ENCODE results near the gene FAM53C.
A peak's percentile ranks its signal among the peaks of the same experiment; 100 is the strongest.

FAM53C gene

GRCh38 chr5:138351056-138351455 lies 13.0 kb downstream of the FAM53C start:
- TF ChIP-seq, protein P1, sequence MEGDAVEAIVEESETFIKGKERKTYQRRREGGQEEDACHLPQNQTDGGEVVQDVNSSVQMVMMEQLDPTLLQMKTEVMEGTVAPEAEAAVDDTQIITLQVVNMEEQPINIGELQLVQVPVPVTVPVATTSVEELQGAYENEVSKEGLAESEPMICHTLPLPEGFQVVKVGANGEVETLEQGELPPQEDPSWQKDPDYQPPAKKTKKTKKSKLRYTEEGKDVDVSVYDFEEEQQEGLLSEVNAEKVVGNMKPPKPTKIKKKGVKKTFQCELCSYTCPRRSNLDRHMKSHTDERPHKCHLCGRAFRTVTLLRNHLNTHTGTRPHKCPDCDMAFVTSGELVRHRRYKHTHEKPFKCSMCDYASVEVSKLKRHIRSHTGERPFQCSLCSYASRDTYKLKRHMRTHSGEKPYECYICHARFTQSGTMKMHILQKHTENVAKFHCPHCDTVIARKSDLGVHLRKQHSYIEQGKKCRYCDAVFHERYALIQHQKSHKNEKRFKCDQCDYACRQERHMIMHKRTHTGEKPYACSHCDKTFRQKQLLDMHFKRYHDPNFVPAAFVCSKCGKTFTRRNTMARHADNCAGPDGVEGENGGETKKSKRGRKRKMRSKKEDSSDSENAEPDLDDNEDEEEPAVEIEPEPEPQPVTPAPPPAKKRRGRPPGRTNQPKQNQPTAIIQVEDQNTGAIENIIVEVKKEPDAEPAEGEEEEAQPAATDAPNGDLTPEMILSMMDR (conservative IDR thresholded peaks at IDR 0.05) = no peak
- TF ChIP-seq ZFX (IDR thresholded peaks at IDR 0.05) = no peak
- H3K27ac ChIP-seq = no peak overlapping the region

DNA sequence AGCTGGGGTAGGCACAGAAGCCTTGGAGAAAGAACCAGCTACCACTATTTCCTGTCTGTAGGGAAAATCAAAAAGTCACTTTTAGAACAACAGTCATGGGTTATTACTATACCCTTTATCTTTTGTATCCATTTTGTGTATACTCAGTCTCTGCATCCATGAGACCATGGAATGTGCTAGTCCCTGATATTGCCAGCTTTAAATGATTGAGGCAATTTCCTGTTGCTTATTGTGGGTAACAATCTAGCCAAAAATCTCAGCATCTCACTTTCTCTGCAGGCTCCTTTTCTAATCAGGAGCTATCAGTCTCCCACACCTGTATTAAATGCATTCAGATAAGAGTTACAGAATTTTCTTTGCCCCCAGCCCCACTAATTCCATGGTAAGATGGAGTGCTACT lies 13.5 kb downstream of the FAM53C start:
- no peak overlapping the region for H3K27ac ChIP-seq
- TF ChIP-seq, protein P1 (conservative IDR thresholded peaks at IDR 0.05) = no peak
- no peak for TF ChIP-seq ZFX (IDR thresholded peaks at IDR 0.05)

- peak within 1 kb of the TSS; percentile 98 for H3K27ac ChIP-seq
- TF ChIP-seq ZFX (IDR thresholded peaks at IDR 0.05) = no peak
- TF ChIP-seq, protein P1 (conservative IDR thresholded peaks at IDR 0.05) = peak; percentile 100
Observed at GRCh38 chr5:138352071-138352721, 14.1 kb downstream of the FAM53C start, which contains the start of gene KDM3B. KDM3B (plus strand) TSS chr5:138352685; CDS start chr5:138352796, 111 bp downstream.

GRCh38 chr5:138352722-138353559 lies 14.9 kb downstream of the FAM53C start:
- H3K27ac ChIP-seq = peak overlapping the region; percentile 98
- TF ChIP-seq, protein P1 (conservative IDR thresholded peaks at IDR 0.05) = no peak; the same call in none of the 2 replicates
- TF ChIP-seq ZFX (IDR thresholded peaks at IDR 0.05) = peak; percentile 100

GRCh38 chr5:138353560-138354080 lies 15.6 kb downstream of the FAM53C start:
- H3K27ac ChIP-seq = peak overlapping the region; percentile 98
- TF ChIP-seq ZFX (IDR thresholded peaks at IDR 0.05) = no peak
- TF ChIP-seq, protein P1 (conservative IDR thresholded peaks at IDR 0.05) = no peak

DNA sequence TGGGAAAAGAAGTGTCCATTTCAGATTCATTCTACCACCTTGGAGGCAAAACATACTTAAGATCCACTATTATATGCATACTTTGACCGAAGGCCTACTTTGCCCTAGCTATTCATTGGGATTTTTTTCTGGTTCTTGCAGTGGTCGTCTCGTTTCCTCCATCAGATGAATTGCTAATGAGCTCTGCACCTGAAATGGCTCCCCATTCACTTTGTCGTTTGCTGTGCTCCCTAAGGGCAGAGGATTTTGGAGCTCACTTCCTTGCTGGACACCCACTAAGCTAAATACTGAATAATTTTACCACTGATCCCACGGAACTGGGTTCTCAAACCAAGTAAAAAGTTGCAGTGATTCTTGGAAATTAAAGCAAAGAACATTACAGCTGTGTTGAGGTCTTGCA lies 16.3 kb downstream of the FAM53C start:
- TF ChIP-seq ZFX (IDR thresholded peaks at IDR 0.05) = no peak
- H3K27ac ChIP-seq = no peak overlapping the region

DNA sequence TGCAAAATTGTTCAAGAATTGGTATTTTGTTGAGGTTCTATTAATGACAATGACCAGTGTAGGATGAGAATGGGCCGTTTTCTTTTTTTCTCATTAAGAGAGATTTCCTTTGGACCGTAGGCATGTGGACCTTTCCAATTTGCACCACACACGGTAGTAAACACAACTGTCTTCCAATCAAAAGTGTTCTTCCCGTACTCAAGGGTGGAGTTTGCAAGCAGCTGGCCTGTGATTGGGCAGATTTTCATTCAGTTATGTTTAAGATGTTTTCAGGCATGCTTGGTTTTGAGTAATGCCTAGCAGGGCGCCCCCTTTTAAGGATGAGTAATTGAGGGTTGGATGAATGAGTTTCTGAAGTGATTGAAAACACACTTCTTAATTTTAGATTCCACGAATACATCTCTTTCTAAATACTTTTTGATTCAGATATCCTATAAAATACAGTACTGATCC lies 16.9 kb downstream of the FAM53C start:
- TF ChIP-seq ZFX (IDR thresholded peaks at IDR 0.05) = no peak
- TF ChIP-seq, protein P1 (conservative IDR thresholded peaks at IDR 0.05) = no peak

More for the DNA sequence above, 16.9 kb downstream of the FAM53C start:
- no peak overlapping the region for H3K27ac ChIP-seq

Data from C4-2B (cell line).